ENCODE measurements around the gene RGS6.

Gene RGS6

DNA sequence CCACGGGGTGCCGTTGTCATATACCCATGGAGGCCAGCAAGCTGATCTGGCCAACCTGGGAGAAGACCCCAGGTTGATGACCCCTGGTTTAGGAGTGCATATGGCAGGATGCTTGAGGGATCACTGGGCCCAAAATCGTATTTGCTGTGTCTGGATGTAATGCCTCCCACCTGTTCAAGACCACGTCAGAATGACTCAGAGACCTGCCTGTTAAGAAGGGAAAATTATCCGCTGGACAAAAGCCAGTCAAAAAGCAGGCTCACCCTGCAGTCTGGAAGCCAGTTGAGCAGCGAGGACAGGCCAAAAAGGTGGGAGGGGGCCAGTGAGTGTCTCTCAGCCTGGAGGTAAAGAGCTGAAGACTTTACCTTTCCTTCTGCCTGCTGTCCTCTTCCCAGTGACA lies 512.5 kb downstream of the RGS6 start:
- no peaks in the 10 kb centered on the region for H3K4me1 ChIP-seq
- H3K9me3 ChIP-seq: no peaks in the 10 kb centered on the region
- H3K36me3 ChIP-seq: no peaks in the 10 kb centered on the region
- TF ChIP-seq, protein P1, sequence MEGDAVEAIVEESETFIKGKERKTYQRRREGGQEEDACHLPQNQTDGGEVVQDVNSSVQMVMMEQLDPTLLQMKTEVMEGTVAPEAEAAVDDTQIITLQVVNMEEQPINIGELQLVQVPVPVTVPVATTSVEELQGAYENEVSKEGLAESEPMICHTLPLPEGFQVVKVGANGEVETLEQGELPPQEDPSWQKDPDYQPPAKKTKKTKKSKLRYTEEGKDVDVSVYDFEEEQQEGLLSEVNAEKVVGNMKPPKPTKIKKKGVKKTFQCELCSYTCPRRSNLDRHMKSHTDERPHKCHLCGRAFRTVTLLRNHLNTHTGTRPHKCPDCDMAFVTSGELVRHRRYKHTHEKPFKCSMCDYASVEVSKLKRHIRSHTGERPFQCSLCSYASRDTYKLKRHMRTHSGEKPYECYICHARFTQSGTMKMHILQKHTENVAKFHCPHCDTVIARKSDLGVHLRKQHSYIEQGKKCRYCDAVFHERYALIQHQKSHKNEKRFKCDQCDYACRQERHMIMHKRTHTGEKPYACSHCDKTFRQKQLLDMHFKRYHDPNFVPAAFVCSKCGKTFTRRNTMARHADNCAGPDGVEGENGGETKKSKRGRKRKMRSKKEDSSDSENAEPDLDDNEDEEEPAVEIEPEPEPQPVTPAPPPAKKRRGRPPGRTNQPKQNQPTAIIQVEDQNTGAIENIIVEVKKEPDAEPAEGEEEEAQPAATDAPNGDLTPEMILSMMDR (IDR thresholded peaks at IDR 0.05): no peak
- no peaks in the 10 kb centered on the region for H3K27me3 ChIP-seq
- H3K4me3 ChIP-seq: no peak overlapping the region
- intact Hi-C loops (cut with DNase I; ENCODE audit: low total_unique reads): no loop called here
- H3K27ac ChIP-seq: no peak overlapping the region
- no peak for DNase-seq

DNA sequence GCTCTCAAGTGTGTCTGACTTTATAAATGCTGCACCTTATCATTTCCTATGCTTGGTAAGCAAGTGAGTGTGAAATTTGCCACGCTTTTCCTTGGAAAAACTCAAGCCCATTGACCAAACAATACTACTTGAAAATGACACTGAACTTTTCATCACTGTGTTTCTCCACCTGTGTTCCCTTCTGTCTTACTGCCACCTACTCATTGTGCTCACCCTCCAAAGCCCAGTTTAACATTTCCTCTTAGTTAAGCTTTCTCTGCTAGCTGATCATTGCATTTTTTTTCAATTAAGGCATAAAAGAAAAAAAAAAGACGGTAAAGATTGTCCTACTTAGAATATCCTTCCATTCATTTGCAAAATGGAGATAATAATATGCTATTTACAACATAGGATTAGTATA lies 516.0 kb downstream of the RGS6 start:
- DNase-seq: no peak
- Histone ChIP-seq H3K27me3 (no peaks in the 10 kb centered on the region), H3K9me3 (no peaks in the 10 kb centered on the region), H3K36me3 (no peaks in the 10 kb centered on the region), H3K4me1 (no peaks in the 10 kb centered on the region), H3K4me3 (no peak overlapping the region), H3K27ac (no peak overlapping the region)
- intact Hi-C loops (cut with DNase I; ENCODE audit: low total_unique reads): no loop called here
- TF ChIP-seq, protein P1 (IDR thresholded peaks at IDR 0.05): no peak

DNA sequence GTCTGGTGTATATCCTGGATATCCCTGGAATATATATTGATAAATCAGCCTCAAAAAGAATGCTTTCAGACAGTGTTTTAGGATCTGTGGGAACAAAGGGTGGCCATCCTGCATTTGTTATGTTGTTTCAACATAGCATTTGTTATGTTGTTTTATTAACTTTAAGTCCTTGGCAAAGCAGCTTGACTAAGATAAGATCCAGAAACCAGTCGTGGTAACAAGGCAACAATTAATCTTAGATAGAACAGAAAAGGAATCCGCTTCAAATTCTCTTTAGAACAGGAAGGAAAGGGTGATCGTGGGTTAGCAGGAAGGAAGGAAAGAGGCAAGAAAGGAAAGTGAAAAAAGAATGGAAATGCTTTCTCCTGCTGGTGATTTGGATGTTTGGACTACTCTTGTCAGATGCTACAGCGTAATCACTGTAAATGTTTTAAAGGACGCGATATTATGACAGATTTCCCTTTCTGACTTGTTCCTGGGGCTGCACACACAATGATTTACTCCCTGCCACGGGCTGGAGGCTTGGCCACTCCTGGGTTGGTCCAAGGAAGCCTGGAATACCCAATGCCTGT lies 518.3 kb downstream of the RGS6 start:
- Histone ChIP-seq H3K9me3 (no peaks in the 10 kb centered on the region), H3K36me3 (no peaks in the 10 kb centered on the region), H3K4me1 (no peaks in the 10 kb centered on the region), H3K27ac (no peak overlapping the region), H3K27me3 (no peaks in the 10 kb centered on the region), H3K4me3 (no peak overlapping the region)
- intact Hi-C loops (cut with DNase I; ENCODE audit: low total_unique reads): no loop called here
- TF ChIP-seq, protein P1 (IDR thresholded peaks at IDR 0.05): no peak
- DNase-seq: no peak

DNA sequence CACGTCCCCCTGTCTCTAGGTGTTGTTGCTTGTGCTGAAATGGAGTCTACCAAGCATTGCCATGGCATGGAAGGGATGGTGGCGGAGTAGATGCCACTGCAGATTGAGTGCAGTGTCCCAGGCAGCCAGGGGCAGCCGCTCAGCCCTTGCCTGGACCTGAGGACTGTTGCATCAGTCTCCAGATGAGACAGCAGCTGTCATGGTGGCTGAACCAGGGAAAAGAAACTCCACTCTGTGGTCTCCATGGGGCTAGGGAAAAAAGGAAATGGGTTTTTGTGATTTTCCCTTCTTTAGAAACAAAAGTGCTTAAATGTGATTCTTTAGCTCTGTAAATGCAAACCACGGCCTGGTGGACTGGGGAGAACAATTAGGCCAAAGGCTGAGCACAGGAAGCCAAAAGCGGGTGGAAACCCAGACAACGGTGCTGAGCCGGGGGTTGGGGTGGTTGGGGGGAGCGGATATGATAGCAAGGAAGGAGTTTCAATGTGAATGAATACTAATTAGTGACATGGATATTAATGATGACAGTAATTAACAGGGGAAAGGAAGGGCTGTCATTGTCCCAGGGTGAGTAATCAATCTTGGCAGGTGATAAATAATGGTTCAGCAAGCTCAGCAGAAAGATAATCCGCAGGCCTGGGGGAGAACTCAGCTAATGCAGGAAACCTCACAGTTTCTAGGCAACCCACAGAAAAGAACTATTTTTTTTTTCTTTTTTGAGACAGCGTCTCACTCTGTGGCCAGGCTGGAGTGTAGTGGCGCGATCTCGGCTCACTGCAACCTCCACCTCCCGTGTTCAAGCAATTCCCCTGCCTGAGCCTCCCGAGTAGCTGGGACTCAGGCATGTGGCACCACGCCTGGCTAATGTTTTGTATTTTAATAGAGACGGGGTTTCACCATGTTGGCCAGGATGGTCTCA lies 519.1 kb downstream of the RGS6 start:
- TF ChIP-seq, protein P1 (IDR thresholded peaks at IDR 0.05): no peak
- Histone ChIP-seq H3K36me3 (no peaks in the 10 kb centered on the region), H3K4me1 (no peaks in the 10 kb centered on the region), H3K27me3 (no peaks in the 10 kb centered on the region), H3K4me3 (no peak overlapping the region), H3K27ac (no peak overlapping the region), H3K9me3 (no peaks in the 10 kb centered on the region)
- DNase-seq: no peak
- intact Hi-C loops (cut with DNase I; ENCODE audit: low total_unique reads): no loop called here

DNA sequence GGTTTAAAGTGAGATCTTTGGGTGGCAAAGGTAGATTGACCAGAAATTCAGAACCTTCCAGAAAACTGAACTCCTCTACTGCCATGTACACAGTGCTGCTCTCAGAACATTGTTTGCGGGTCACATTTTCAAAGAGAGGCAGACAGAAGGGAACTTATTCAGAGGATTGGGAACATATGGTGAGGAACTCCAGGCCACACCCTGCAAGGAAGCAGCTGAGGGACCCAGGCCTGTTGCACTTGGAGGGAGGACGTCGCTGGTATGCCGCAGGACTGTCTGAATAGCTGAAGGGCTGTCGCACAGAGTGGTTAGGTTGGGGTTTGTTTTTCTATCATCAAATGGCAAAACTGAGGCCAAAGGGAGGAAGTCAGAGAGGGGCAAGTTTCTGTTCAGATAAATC lies 520.5 kb downstream of the RGS6 start:
- Histone ChIP-seq H3K4me3 (no peak overlapping the region), H3K9me3 (no peaks in the 10 kb centered on the region), H3K27ac (no peak overlapping the region), H3K27me3 (no peaks in the 10 kb centered on the region), H3K36me3 (no peaks in the 10 kb centered on the region), H3K4me1 (no peaks in the 10 kb centered on the region)
- DNase-seq: no peak
- intact Hi-C loops (cut with DNase I; ENCODE audit: low total_unique reads): no loop called here
- TF ChIP-seq, protein P1 (IDR thresholded peaks at IDR 0.05): no peak
